ENCODE results near the gene RHOH.

GRCh38 chr4:40190465-40190864 is 6.4 kb upstream of the RHOH start:
- no peak for TF ChIP-seq CTCF (conservative IDR thresholded peaks at IDR 0.05; ENCODE audit: low read length)
- no peak for TF ChIP-seq EZH2phosphoT487 (IDR thresholded peaks at IDR 0.05; ENCODE audit: borderline replicate concordance, low read depth, low read length)

All from OCI-LY7 (cell line).